HS-27A (cell line): ENCODE data around the gene ALDOC.
A peak's percentile ranks its signal among the peaks of the same experiment; 100 is the strongest.
"Not testable (repeated sequence)": the region's sequence is repeated elsewhere in the genome, so short reads cannot be mapped to it uniquely, and the experiment has no call there.

Experiments used
- DNase-seq: peaks from one replicate; pipeline ENCODE4 v3.0.0-alpha.2; 2012; ENCODE audit warnings: low read depth, missing footprints

The ALDOC gene

GRCh38 chr17:28576758-28577465, at the start of gene ALDOC:
TSS of gene ALDOC (minus strand) at chr17:28576895. CDS start at chr17:28575532, 1,363 bp downstream.
- DNase-seq: no peak

GRCh38 chr17:28624148-28624547, 47.5 kb upstream of the ALDOC start:
- DNase-seq: no peak

- no peak for DNase-seq
Observed at GRCh38 chr17:28623696-28624095, 47.0 kb upstream of the ALDOC start.

GRCh38 chr17:28622186-28622585, 45.5 kb upstream of the ALDOC start:
- DNase-seq: no peak

GRCh38 chr17:28620010-28620409, 43.3 kb upstream of the ALDOC start:
- no peak for DNase-seq

GRCh38 chr17:28618464-28618863, 41.8 kb upstream of the ALDOC start:
- DNase-seq: no peak

- no peak for DNase-seq
Observed at GRCh38 chr17:28616281-28616680, 39.6 kb upstream of the ALDOC start.

GRCh38 chr17:28615260-28615940, 38.7 kb upstream of the ALDOC start:
- no peak for DNase-seq

- no peak for DNase-seq
Observed at GRCh38 chr17:28613931-28614381, 37.3 kb upstream of the ALDOC start, which contains the start of gene RSKR. TSS of gene RSKR (minus strand) at chr17:28614185. CDS start at chr17:28614161, 24 bp downstream.

GRCh38 chr17:28612936-28613872, 36.5 kb upstream of the ALDOC start:
- no peak for DNase-seq

GRCh38 chr17:28612531-28612930, 35.8 kb upstream of the ALDOC start:
- no peak for DNase-seq

GRCh38 chr17:28610376-28610775, 33.7 kb upstream of the ALDOC start:
- no peak for DNase-seq

- not testable (repeated sequence) for DNase-seq
Observed at GRCh38 chr17:28604031-28604430, 27.3 kb upstream of the ALDOC start.

- DNase-seq: peak; percentile 31
Observed at GRCh38 chr17:28599311-28600184, 22.9 kb upstream of the ALDOC start.

- DNase-seq: peak; percentile 55
Observed at GRCh38 chr17:28598799-28599310, 22.2 kb upstream of the ALDOC start, which contains the start of gene SPAG5. TSS of gene SPAG5 (minus strand) at chr17:28599025. CDS start at chr17:28598946, 79 bp downstream.

GRCh38 chr17:28598389-28598788, 21.7 kb upstream of the ALDOC start:
- DNase-seq: no peak

- no peak for DNase-seq
Observed at GRCh38 chr17:28597606-28598383, 21.1 kb upstream of the ALDOC start.

GRCh38 chr17:28592260-28592659, 15.6 kb upstream of the ALDOC start:
- no peak for DNase-seq

GRCh38 chr17:28585851-28586250, 9.2 kb upstream of the ALDOC start:
- no peak for DNase-seq

GRCh38 chr17:28584434-28584833, 7.7 kb upstream of the ALDOC start:
- no peak for DNase-seq
